HL-60 (cell line): ENCODE data around the gene SNX7.

Experiments used
- GABPA ChIP-seq: IDR thresholded peaks from 2 replicates; pipeline ENCODE4 v1.6.1; 2012; ENCODE audit warnings: low read depth
- TF ChIP-seq, protein P1 (sequence below): IDR thresholded peaks from one replicate; pipeline ENCODE4 v1.5.1; 2011; ENCODE audit warnings: low read length, control low read depth, inconsistent platforms; ENCODE audit not compliant: insufficient read depth

DNA sequence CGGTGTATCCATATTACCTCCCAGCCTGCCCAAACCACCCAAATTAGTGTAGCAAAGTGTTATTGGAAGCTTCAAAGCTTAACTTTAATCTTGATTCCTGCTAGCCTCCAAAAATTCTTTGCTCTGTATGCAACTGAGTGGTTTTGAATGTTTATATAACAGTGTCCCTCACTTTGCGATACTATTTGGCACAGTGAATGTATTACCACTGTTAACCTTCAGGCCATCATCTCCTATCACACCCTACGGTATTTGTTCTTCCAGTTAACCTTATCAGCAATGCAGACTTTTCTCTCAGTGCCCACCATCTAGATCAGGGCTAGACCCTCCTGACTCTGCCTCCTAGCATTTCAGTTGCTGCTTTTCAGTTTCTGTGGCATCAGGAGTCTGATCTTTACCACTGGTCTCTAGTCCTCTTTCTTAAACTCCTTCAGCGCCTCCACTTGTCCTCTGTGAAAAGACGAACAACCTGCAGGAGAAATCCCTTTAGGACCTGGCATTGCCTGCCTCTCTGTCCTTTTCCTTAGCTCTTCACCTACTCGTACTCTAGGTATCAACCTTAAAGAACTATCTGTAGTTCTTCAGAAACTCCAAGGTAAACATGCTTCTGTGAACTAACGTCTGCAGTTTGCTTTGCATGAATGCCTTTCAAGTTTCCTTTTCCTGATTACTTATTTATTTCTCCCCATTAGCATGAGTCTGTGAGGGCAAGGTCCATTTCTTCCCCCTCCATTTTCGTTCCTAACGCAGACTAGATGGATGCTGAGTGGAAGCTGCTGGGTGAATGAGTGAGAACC, 71.7 kb downstream of the SNX7 start:
- TF ChIP-seq GABPA = no peak
- TF ChIP-seq, protein P1, sequence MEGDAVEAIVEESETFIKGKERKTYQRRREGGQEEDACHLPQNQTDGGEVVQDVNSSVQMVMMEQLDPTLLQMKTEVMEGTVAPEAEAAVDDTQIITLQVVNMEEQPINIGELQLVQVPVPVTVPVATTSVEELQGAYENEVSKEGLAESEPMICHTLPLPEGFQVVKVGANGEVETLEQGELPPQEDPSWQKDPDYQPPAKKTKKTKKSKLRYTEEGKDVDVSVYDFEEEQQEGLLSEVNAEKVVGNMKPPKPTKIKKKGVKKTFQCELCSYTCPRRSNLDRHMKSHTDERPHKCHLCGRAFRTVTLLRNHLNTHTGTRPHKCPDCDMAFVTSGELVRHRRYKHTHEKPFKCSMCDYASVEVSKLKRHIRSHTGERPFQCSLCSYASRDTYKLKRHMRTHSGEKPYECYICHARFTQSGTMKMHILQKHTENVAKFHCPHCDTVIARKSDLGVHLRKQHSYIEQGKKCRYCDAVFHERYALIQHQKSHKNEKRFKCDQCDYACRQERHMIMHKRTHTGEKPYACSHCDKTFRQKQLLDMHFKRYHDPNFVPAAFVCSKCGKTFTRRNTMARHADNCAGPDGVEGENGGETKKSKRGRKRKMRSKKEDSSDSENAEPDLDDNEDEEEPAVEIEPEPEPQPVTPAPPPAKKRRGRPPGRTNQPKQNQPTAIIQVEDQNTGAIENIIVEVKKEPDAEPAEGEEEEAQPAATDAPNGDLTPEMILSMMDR = no peak
